Astrocyte of the spinal cord (primary cell): ENCODE data around the gene PRDM16.

ENCODE experiments used
- DNase-seq: peaks from one replicate; pipeline ENCODE4 v3.0.0; 2011; ENCODE audit warnings: low read depth, low spot score
- H3K4me3 ChIP-seq: 2 replicates; pipeline ENCODE4 v1.5.1; 2011; ENCODE audit warnings: low read depth, mild to moderate bottlenecking, low read length, moderate library complexity
- CTCF ChIP-seq: IDR thresholded peaks from 2 replicates; pipeline ENCODE4 v1.5.1; 2012; ENCODE audit warnings: low read depth, mild to moderate bottlenecking, low read length, inconsistent platforms
- in situ Hi-C: cut with HindIII; loops from 2 replicates; pipeline ENCODE4 v1.10.0; 2017; ENCODE audit warnings: low sequenced_read_pairs

PRDM16 gene

GRCh38 chr1:3251099-3251806 is 182.2 kb downstream of the PRDM16 start:
- in situ Hi-C loops, result no loop called here
- no peak for TF ChIP-seq CTCF
- DNase-seq, result no peak
- no peak overlapping the region for H3K4me3 ChIP-seq

GRCh38 chr1:3251807-3252428 is 182.9 kb downstream of the PRDM16 start:
- TF ChIP-seq CTCF, result no peak
- no peak overlapping the region for H3K4me3 ChIP-seq
- in situ Hi-C loops, result no loop called here
- DNase-seq, result no peak

GRCh38 chr1:3255680-3256079 is 186.7 kb downstream of the PRDM16 start:
- H3K4me3 ChIP-seq, result no peak overlapping the region
- no peak for DNase-seq
- no peak for TF ChIP-seq CTCF
- in situ Hi-C loops, result no loop called here

GRCh38 chr1:3257788-3258187 is 188.8 kb downstream of the PRDM16 start:
- no peak overlapping the region for H3K4me3 ChIP-seq
- in situ Hi-C loops, result no loop called here
- no peak for TF ChIP-seq CTCF
- DNase-seq, result no peak

GRCh38 chr1:3258386-3259003 is 189.5 kb downstream of the PRDM16 start:
- in situ Hi-C loops, result no loop called here
- no peak for TF ChIP-seq CTCF
- no peak overlapping the region for H3K4me3 ChIP-seq
- DNase-seq, result no peak

GRCh38 chr1:3259020-3259419 is 190.0 kb downstream of the PRDM16 start:
- TF ChIP-seq CTCF, result no peak
- in situ Hi-C loops, result no loop called here
- H3K4me3 ChIP-seq, result no peak overlapping the region
- DNase-seq, result no peak
